HG03139 (cell line): ENCODE data around the gene GPC3.
"Not testable (repeated sequence)": the region's sequence is repeated elsewhere in the genome, so short reads cannot be mapped to it uniquely, and the experiment has no call there.

ENCODE experiments used
- ATAC-seq: cut with Tn5 transposase; IDR thresholded peaks from one replicate; pipeline ENCODE4 v1.9.1; 2021; ENCODE audit not compliant: unreplicated experiment

Gene GPC3

DNA sequence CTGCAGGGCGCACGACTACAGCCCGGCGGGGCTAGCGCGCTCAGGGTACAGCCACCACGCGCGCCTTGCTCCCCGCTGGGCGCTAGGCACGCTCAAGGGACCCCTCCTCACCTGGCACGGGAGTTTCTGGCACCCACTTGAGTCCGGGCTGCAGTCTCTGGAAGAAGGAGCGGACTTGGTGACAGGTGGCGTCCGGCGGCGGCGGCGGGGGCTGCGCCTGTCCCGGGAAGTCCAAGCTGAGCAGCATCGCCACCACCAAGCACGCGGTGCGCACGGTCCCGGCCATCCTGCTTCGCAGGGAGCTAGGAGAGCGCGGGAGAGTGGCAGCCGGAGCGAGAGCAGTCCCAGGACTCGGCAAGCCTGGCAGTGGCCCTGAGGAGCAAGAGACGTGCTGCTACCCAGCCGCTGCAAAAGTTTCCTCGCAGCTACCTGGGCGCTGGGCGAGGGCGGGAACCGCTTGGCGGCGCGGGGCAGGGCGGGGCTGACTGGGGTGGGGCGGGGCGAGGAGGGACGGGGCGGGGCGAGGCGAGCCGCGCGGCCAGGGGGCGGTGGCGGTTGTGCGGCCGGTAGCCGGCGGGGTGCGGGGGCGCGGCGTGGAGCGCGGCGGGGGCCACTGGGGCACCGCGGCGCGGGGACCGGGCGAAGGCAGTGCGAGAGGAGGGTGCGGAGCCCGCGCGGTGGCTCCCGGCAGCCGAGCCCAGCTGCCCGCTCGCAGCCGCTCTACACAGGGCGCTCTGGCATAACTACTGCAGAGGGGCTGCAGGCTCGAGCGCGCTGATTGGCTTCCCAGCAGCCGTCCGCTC lies at the start of gene GPC3:
Gene GPC3, minus strand, starts transcription at position 431 of the 803 bp plus-strand sequence.
- ATAC-seq, result peak; percentile 73

DNA sequence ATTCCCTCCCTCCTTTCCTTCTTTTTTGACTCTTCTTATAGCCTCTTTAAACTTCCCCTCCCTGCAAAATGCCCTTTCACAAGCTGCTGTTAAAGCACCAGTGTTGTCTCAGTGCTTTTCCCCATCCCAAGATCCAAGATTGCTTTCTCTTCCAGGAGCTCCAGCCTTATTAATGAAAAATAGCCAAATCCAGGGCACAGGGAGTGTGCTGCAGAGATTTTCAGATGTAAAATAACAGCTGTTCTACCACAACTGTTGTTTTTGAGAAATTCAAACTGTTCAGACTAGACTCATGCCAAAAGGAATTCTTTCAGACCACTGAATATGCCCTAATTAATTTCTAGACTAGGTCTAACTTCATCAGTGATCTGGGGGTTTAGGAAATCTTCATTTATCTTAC lies 47.0 kb upstream of the GPC3 start:
- no peak for ATAC-seq

DNA sequence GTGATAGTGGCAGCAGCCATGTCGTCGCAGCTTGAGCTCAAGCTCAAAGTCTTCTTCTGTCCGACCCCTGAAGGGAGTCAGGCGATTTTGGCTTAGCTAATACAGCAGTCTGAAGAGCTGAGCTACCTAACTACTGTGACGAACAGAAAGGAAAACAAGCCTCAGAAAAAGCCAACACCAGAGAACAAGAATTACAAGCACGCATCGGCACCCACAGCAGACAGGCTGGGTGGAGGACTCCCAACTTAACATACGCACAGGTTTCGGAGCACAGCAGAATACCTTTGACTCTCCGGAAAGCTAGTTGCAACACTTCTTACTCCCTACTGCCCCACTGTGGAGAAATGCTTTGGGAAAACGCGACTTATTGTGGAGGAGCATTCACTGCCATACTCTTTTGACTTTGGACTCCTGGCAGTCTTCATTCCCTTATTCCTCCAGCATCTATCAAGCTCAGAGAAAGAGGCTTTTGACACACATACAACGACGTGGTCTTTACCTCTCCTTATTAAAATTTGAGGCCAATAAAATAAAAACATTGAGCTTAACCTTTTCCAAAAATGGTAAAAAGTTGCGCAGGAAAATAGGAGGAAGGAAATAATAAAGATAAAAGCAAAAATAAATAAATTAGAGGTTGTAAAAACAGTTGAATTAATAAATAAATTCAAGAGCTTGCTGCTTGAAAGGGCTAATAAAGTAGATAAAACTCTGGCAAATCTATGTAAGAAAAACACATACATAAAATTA lies 41.3 kb upstream of the GPC3 start:
- ATAC-seq, result no peak

DNA sequence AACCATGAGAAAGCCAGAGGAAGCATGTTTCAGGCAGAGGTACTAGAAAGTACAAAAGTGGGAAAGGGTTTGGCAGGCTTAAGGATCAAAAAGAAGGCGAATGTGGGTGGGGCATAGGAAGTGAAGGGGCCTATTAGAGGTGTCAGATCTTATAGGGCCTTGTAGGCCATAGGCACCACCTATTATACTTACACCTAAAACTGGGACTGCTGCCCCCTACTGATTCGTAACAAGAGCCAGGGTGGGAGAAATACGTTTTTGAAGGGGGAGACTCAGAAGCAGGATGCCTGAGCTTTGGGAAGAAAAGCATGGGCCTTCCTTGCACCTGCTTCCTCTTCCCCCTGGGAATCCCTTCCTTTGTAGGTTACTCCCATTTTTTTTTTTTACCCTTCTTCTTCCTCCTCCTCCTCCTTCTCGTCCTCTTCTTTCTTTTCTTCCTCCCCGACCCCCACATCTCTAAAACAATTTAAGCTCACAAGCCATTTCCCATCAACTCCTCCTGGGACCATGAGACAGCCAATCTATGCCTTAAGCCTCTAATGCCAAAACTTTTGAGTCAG lies 40.7 kb upstream of the GPC3 start:
- ATAC-seq, result no peak

DNA sequence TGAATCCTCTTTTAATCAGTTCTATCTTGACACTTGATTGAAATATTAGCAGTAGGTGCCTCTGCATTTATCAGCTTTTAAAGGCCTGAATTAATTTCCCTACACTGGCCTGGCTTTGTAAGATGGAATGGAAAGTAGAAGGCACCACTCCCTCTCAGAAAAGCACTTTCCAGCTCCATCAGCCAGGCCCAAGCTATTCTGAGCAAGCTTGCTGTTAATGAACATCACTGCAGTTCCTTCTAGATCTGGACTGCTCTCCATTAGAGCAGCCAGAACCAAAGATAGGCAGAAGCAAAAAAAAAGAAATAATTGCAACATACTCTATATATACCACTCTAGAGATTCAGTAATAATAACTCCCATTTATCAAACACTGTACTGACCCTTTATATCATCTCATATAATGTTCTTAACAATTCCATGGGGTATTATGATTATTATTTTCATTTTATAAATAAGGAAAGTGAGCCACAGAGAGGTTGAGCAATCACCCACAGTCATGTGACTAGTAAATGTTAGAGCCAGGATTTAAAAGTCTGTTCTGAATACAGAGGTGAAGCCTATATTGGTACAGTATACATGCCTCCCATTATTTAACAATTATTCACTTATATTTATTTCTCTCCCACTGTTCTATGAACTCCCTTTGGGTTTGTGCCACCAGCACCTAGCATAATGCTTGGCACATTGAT lies 39.4 kb upstream of the GPC3 start:
- no peak for ATAC-seq

DNA sequence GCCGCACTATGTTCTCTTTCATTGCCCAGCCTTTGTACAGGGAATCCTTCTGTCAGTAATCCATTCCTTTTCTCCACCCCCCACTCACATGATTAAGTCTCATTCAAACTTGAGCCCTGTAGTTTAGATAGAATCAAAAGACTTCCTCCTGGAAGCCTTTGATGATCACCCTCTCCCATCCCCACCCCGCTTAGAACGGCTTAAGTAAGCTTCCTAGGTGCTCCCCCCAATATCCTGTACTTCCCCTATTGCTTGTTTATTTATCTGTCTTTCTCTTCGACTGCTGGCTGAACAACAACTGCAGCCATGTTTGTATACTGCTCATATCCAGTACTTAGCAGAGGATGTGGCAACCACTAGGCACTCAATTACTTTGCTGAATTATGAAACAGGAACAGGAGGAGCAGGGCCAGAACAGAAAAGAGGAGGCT lies 38.5 kb upstream of the GPC3 start:
- ATAC-seq, result no peak

DNA sequence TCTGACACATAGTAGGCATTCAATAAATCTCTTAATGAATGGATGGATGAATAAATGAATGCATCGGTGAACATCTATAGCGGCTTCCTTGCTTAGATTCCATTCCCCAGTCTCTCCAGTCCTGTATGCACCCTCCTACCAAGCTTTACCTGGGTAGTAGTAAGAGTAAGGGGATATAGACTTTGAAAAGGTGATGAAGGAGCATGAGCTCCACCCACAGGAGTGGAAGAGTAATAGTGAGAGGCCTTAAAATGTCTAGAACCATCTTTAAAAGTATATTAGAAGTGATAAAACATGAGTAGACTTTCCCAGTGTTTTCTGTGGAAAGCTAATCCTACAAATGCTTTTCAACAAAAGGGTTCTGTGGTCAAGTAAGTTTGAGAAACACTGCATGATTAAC lies 35.5 kb upstream of the GPC3 start:
- no peak for ATAC-seq

DNA sequence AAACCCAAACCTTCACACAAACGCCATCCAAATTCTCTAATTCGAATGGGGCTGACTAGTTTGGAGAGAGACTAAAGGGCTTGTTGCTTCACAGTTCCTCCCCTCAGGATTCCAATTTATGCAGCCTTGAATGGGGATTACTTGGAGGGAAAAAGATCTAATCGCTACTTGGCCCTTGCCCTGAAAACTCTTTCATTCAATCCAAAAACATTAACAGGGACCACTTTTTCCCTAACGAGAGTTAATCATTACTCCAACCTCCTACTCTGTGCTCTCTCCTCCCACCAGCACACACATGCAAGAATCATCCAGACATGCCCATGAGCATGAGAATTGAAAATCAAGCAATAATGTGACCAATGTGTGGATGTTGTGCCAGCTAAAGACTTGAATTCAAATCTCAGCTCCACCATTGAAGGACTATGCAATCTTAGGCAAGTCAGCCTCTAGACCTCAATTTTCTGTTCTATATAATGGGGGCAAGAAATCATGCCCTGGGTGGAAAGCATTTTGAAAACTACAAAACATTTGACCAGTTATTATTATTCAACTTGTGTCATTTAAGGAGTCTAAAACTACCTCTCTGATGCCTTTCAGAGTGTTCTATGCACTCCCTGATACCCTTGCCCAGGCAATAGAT lies 34.3 kb upstream of the GPC3 start:
- no peak for ATAC-seq

DNA sequence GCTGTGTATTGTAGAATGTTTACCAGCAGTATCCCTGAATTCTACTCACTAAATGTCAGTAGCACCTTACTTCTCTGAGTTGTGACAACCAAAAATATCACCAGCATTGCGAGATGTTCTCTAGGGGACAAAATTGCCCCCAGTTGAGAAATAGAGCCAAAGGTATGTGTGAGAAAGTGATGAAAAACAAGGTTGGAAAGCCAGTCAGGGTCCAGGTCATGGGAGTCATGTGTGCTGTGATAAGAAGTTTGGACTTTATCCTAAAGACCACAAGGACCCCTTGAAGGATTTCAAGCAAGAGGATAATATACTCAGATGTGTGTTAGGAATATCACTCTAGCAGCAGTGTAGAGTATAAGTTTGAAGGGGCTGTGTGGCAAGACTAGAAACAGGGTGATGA lies 30.9 kb upstream of the GPC3 start:
- not testable (repeated sequence) for ATAC-seq

DNA sequence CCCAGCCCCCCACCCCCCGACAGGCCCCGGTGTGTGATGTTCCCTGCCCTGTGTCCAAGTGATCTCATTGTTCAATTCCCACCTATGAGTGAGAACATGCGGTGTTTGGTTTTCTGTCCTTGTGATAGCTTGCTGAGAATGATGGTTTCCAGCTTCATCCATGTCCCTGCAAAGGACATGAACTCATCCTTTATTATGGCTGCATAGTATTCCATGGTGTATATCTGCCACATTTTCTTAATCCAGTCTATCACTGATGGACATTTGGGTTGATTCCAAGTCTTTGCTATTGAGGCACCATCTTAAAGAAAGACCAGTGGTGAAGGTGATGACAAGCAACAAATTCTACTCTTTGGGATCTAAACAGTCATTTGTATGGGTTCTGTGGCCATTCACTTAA lies 30.1 kb upstream of the GPC3 start:
- not testable (repeated sequence) for ATAC-seq

DNA sequence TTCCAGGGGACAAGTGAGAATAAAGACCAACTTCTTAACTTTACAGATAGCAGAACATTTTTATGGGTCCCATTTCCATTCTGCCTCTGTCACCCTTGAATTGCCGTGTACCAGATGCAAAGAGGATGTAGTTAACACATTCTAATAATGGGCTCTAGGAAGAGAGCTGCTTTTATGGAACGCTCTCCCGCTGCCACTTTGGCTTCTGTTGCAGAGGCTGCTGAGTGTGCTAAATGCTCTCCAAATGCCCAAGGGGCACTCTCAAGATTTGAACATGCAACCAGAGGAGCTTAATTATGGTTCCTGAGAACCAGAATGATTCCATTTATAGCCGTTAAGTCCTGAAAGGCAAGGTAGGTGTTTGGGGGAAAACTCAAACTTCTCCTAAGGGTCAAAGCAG lies 28.1 kb upstream of the GPC3 start:
- ATAC-seq, result no peak

DNA sequence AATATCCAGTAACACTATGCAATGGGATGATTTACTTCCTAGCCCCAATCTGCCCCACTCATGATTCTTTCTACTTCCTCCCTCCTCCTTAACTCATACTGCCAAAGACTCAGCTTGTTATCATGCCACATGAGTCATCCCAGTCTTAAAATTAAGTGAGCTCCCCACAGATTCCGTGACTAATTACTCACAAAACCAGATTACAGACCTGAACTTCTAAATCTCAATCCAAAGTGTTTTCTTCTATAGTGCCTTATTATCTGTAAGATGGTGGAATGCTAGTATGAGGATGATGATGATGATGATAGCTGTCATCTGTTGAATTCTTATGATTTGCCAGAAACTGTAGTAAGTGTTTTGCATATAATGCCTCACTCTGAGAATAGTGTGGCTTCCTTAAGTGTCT lies 27.7 kb upstream of the GPC3 start:
- ATAC-seq, result no peak

DNA sequence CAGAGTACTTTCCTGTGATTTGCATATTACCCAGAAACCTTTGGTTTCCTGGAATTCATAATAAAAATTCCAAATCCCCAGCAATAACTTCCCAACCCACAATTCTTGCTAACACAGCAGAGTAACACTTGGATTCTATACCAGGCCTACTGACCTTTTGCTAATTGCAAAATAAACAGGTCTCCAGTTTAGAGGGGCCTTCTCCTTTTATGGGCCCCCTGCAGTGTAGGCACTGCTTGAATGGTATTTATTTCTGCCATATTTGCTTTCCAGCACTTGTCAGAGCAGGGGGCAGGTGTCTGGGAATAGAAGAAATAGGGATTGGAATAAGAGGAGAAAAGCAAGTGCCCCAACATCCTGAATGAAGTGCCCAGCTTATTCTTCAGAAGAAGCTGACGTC lies 25.3 kb upstream of the GPC3 start:
- no peak for ATAC-seq

DNA sequence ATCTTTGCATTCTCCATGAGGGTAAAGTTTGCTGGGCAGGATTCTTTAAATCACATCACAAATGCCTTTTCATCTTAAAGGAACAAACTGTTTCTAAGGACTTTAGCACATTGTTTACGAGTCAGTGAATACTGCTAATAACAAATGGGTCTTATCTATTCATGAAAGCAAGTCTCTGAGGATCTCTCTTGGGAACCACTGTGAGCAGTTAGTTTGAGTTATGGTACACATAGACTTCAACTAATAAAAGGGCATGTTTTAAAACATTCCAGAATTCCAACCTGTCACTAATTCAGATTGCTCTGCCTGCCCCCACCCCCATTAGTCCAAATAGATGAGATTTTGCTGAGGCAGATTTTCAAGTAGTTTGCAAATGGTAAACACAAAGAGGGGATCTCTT lies 22.3 kb upstream of the GPC3 start:
- no peak for ATAC-seq

DNA sequence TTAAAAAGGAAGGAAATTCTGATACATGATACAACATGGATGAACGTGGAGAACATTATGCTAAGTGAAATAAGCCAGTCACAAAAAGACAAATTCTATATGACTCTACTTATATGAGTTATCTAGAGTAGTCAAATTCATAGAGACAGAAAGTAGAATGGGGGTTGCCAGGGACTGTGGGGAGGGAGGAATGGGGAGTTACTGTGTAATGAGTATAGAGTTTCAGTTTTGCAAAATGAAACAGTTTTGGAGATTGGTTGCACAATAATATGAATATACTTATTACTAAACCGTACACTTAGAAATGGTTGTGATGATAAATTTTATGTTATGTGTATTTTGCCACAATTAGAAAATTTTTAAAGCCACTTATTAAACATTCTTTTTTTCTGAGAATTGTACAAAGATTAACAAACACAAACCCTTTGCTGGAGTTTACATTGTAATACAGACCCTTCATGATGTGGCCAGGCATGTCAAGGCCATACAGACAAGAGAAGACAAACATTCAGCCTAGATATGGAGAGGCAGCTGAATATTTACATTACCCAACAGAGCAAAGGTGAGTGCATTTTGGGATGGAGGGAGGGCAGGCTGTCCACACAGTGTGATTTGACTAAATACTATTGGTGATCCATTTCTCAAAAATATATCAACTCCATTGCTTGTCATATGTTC lies 21.2 kb upstream of the GPC3 start:
- no peak for ATAC-seq

DNA sequence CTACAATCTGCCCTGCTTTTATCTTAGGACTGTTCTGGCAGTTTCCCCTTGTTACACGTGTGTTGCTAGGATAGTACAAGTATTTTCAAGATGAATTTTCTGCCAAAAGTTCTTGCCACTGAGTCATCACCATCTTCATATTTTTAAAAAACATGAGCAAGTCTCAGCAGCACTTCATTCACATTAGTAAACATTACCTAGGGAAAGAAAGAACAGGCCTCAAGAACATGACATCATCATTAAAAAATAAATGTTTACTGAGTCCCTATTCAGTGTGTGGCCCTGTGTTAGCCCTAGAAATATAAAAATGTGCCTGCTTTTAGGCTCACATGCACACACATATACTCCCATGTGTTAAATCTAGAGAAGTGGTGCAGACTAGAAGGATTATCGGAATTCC lies 18.7 kb upstream of the GPC3 start:
- no peak for ATAC-seq

DNA sequence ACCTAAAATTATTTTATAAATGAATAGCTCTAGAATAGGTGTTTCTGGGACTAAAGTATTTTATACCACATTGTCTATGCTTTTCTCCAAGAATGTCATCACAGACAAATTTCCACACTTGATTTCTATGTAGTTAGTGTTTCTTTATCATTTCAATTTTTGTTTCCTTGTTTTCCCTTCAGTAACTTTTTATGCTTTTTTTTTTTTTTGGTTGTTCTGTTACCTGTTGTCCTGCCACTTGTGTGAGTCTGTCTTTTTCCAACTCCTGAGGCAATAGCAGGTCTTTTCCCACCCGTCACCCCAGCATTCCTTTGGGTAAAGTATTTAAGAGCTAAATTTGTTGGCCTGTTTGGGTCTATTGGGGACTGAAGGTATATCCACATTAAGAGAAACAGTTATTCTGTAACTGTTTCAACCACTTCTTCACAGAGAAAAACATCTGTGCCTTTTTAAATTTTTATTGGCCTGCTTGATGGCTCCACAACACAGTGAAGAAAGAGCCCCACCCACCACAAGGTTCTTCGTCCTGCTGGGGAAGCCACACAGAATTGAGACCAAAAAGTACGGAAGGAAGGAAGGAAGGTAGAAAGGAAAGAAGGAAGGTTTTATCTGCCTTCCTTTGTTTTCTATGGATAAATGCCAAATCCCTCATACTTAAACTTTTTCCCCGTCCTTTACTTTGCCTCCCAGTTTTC lies 17.7 kb upstream of the GPC3 start:
- ATAC-seq, result no peak

DNA sequence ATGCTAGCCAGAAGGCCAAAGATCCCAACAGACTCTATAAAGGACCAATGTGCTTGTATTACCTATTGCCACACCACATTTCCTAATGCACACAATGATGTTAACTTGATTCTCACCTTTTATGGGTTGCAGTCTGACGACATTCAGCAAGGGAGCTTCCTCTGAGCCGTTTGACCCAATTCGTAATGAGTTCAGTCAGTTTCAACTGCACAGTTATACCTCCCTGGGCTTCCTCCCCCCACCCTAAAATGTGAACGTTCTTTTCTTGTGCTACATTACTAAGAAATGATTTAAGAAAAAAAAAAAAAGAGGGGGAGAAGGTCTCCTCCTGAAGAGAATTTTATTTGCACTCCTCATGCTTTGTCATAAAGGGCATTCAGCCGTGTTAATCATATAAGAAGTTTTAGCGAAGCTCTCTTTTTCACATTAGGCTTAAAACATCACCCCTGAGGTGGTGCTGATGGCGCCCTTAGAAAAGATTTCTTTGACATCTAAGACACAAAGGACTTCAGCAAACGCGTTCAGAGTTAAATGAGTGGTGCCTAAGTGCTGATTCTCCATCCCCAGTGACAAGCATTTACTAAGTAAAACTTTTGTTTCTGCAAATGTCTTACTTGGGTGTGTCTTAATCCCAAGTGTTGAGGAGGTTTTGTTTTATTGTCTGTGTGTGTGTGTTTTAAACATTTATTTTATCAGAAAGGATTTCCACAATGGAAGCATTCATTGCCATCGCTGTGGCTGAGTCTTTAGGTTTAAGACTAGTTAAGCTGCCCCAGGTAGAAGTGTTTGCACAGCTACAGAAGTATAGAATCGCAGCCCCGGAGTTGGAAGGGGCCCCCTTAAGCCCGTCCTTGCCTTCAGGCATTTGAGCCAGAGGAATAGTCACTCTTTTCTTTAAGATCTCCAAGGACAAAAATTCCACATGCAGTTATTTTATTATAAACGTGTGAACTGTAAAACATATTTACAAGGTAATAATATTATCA lies 15.2 kb upstream of the GPC3 start:
- ATAC-seq, result no peak
